Amniotic stem cell (primary cell): ENCODE data around the gene SATB1.
"Not testable (repeated sequence)": the region's sequence is repeated elsewhere in the genome, so short reads cannot be mapped to it uniquely, and the experiment has no call there.

Source experiments
- DNase-seq: peaks from one replicate; lab custom pipeline; 2025; lab: John Stamatoyannopoulos, UW

Gene SATB1

DNA sequence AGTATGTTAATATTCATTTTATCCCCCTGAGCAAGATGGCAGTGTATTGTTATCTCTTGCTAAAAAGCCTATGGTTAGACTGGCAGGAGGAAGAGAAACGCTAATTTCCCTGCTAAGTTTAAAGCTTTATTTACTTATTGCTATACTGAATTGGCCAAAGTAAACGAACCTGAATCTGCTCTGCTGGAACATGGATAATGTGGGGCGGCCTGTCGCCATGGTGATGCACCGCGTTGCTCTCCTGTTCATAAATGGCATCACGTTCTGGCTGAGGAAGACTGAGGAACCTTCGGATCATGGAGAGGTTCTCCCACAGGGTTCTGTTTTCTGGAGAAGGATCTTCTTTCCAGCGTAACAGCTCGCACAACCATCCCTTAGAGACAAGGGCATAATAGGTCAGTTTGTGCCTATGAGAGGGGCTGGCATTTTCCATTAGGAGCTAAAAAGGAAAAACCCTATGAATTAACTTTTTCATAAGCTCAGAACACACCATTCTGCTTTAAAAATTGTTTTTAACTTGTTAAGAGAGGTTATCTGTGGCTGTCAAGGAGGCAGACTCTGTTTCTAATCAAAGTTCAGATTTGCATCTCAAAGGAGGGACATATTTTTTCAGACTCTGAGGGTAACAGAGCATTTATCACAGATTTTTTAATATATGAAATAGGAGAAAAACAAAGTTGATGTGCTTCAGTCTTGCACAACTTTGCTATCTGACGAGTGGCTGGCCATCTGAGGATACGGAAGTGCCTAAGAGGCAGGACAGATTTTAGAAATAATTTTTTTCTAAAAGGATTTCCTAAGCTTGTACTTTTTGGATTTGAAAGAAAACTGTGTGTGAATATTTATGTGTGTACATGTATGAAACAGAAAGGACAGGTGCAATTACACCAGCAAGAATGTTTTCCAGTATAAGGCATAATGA, 73.1 kb downstream of the SATB1 start:
- DNase-seq: no peak

- no peak for DNase-seq
Measured at GRCh38 chr3:18351069-18351628, 74.0 kb downstream of the SATB1 start.

GRCh38 chr3:18349197-18349798, 75.8 kb downstream of the SATB1 start:
- no peak for DNase-seq

- no peak for DNase-seq
Measured at GRCh38 chr3:18346097-18346496, 79.0 kb downstream of the SATB1 start.

GRCh38 chr3:18345015-18345367, 80.1 kb downstream of the SATB1 start:
- DNase-seq: no peak

- DNase-seq: no peak
Measured at GRCh38 chr3:18344306-18345014, 80.7 kb downstream of the SATB1 start.

- no peak for DNase-seq
Measured at GRCh38 chr3:18343809-18344208, 81.3 kb downstream of the SATB1 start.

GRCh38 chr3:18338827-18339514, 86.2 kb downstream of the SATB1 start:
- DNase-seq: no peak

- no peak for DNase-seq
Measured at GRCh38 chr3:18337231-18337630, 87.9 kb downstream of the SATB1 start.

DNA sequence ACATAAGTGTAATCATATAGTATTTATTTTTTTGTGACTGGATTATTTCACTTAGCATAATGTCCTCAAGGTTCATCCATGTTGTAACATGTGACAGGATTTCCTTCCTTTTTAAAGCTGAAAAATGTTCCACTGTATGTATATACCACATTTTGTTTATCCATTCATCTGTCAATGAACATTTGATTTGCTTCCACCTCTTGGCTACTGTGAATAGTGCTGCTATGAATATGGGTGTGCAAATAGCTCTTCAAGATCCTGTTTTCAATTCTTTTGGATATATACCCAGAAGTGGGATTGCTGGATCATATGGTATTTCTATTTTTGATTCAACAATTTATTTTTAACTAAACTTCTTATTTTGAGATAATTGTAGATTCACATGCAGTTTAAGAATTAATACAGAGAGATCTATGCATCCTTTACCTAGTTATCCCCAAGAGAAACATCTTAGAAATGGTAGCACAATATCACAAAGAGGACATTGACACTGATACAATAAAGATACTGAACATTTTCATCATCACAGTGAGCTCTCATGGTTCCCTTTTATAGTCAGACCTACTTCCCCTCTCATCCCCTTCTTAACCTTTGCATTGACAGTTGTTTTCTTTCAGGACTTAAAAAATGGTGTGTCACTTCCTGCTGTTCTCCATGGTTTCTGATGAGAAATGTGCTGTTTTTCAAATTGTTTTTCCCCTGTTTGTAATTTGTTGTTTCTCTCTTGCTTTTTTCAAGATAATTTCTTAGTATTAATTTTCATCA, 90.1 kb downstream of the SATB1 start:
- no peak for DNase-seq

DNA sequence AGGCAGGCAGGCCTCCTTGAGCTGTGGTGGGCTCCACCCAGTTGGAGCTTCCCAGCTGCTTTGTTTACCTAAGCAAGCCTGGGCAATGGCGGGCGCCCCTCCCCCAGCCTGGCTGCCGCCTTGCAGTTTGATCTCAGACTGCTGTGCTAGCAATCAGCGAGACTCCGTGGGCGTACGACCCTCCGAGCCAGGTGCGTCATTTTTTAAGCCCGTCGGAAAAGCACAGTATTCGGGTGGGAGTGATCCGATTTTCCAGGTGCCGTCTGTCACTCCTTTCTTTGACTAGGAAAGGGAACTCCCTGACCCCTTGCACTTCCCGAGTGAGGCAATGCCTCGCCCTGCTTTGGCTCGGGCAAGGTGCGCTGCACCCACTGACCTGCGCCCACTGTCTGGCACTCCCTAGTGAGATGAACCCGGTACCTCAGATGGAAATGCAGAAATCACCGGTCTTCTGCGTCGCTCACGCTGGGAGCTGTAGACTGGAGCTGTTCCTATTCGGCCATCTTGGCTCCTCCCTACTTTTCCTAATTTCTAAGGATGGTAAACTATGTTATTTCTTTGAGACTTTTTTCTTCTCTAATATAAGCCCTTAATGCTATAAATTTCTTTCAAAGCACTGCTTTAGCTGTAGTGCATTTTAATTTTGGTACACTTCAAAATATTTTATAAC, 94.2 kb downstream of the SATB1 start:
- DNase-seq: not testable (repeated sequence)

- DNase-seq: no peak
Measured at GRCh38 chr3:18308096-18308650, 117.0 kb downstream of the SATB1 start.

- no peak for DNase-seq
Measured at GRCh38 chr3:18307529-18307928, 117.6 kb downstream of the SATB1 start.

- DNase-seq: no peak
Measured at GRCh38 chr3:18302517-18302916, 122.6 kb downstream of the SATB1 start.

DNA sequence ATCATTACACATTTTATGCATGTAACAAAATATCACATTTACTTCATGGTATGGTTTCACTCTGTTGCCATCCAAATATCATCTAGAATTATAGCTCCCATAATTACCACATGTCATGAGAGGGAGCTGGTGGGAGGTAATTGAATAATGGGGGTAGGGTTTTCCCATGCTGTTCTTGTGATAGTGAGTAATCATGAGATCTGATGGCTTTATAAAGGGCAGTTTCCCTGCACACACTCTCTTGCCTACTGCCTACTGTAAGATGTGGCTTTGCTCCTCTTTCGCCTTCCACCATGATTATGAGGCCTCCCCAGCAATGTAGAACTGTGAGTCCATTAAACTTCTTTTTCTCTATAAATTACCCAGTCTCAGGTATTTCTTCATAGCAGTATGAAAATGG, 123.4 kb downstream of the SATB1 start:
- no peak for DNase-seq

DNA sequence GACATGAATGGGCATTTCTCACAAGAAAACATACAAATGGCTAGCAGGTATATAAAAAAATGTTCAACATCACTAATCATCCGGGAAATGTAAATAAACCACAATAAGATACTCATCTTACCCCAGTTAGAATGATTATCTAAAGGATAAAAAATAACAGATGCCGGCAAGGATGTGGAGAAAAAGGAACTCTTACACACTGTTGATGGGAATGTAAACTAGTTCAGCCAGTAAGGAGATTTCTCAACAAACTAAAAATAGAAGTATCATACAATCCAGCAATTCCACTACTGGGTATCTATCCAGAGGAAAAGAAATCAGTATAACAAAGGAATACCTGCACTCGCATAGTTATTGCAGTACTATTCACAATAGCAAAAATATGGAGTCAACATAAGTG, 124.2 kb downstream of the SATB1 start:
- DNase-seq: no peak

DNA sequence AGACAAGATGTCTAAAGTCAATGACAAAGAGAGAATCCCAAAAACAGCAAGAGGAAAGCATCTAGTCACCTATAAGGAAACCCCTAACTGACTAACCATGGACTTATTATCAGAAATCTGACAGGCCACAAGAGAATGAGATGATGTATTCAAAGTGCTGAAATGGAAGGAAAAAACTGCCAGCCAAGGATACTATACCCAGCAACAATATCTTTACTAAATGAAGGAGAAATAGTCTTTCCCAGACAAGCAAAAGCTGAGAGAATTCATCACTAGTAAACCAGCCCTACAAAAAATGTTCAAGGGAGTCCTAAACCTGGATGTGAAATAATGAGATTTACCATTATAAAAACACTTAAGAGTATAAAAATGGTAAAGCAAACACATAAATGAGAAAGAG, 128.0 kb downstream of the SATB1 start:
- DNase-seq: no peak
